ENCODE measurements around the gene CAV1.

CAV1 gene

GRCh38 chr7:116557066-116557585 is 32.3 kb downstream of the CAV1 start:
- no peak for DNase-seq (ENCODE audit: low spot score)

- no peak for DNase-seq (ENCODE audit: low spot score)
Observed at GRCh38 chr7:116557901-116558300, 33.1 kb downstream of the CAV1 start.

- no peak for DNase-seq (ENCODE audit: low spot score)
Observed at GRCh38 chr7:116560021-116560970, 35.5 kb downstream of the CAV1 start.

GRCh38 chr7:116561697-116562483 is 37.1 kb downstream of the CAV1 start:
- DNase-seq (ENCODE audit: low spot score): no peak

GRCh38 chr7:116562529-116563121 is 37.8 kb downstream of the CAV1 start:
- DNase-seq (ENCODE audit: low spot score): no peak

- no peak for DNase-seq (ENCODE audit: low spot score)
Observed at GRCh38 chr7:116565981-116566380, 41.1 kb downstream of the CAV1 start.

GRCh38 chr7:116566666-116567065 is 41.8 kb downstream of the CAV1 start:
- no peak for DNase-seq (ENCODE audit: low spot score)

GRCh38 chr7:116569737-116570136 is 44.9 kb downstream of the CAV1 start:
- DNase-seq (ENCODE audit: low spot score): no peak

GRCh38 chr7:116570306-116570705 is 45.5 kb downstream of the CAV1 start:
- DNase-seq (ENCODE audit: low spot score): no peak

GRCh38 chr7:116571037-116571436 is 46.2 kb downstream of the CAV1 start:
- no peak for DNase-seq (ENCODE audit: low spot score)

GRCh38 chr7:116571552-116571951 is 46.7 kb downstream of the CAV1 start:
- no peak for DNase-seq (ENCODE audit: low spot score)

- DNase-seq (ENCODE audit: low spot score): no peak
Observed at GRCh38 chr7:116572036-116572435, 47.2 kb downstream of the CAV1 start.

GRCh38 chr7:116573541-116573940 is 48.7 kb downstream of the CAV1 start:
- no peak for DNase-seq (ENCODE audit: low spot score)

GRCh38 chr7:116574025-116574822 is 49.4 kb downstream of the CAV1 start:
- DNase-seq (ENCODE audit: low spot score): no peak

- DNase-seq (ENCODE audit: low spot score): no peak
Observed at GRCh38 chr7:116575853-116576252, 51.0 kb downstream of the CAV1 start.

GRCh38 chr7:116576350-116577319 is 51.8 kb downstream of the CAV1 start:
- no peak for DNase-seq (ENCODE audit: low spot score)

- DNase-seq (ENCODE audit: low spot score): no peak
Observed at GRCh38 chr7:116577320-116577871, 52.6 kb downstream of the CAV1 start.

- no peak for DNase-seq (ENCODE audit: low spot score)
Observed at GRCh38 chr7:116578526-116578925, 53.7 kb downstream of the CAV1 start.

- DNase-seq (ENCODE audit: low spot score): no peak
Observed at GRCh38 chr7:116579322-116579721, 54.5 kb downstream of the CAV1 start.

GRCh38 chr7:116579835-116580234 is 55.0 kb downstream of the CAV1 start:
- no peak for DNase-seq (ENCODE audit: low spot score)
